ENCODE data around the gene DLGAP3.

DNA sequence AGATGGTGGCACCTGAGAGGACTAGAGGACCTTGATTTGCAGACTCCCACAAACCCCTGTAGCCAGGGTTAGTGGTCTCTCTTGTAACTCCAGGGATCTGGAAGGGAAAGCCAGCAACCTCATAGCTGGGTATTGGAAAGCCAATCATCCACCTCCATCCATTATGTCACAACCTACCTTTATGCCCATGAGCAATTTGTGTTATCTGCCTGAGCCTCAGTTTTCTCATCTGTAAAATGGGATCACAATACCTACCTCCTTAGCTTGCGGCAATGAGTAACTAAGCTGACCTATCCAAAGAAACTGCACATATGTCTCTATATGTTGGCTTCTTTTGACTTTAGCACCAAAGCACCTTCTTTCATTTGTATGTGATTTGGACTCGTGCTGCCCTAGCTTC is 14.5 kb downstream of the DLGAP3 start:
- TF ChIP-seq, protein P1, sequence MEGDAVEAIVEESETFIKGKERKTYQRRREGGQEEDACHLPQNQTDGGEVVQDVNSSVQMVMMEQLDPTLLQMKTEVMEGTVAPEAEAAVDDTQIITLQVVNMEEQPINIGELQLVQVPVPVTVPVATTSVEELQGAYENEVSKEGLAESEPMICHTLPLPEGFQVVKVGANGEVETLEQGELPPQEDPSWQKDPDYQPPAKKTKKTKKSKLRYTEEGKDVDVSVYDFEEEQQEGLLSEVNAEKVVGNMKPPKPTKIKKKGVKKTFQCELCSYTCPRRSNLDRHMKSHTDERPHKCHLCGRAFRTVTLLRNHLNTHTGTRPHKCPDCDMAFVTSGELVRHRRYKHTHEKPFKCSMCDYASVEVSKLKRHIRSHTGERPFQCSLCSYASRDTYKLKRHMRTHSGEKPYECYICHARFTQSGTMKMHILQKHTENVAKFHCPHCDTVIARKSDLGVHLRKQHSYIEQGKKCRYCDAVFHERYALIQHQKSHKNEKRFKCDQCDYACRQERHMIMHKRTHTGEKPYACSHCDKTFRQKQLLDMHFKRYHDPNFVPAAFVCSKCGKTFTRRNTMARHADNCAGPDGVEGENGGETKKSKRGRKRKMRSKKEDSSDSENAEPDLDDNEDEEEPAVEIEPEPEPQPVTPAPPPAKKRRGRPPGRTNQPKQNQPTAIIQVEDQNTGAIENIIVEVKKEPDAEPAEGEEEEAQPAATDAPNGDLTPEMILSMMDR (IDR thresholded peaks at IDR 0.05) = no peak
- TF ChIP-seq EP300 (IDR thresholded peaks at IDR 0.05) (no peak), POLR2A (IDR thresholded peaks at IDR 0.05) (no peak)

Measured in upper lobe of left lung (tissue), 4 donors.